ENCODE results near the gene MS4A4A. TPM values are rescaled to one million over a fixed set of nuclear protein-coding genes. Genes with fewer than 3 reads are reported as not detected.
A peak's percentile ranks its signal among the peaks of the same experiment; 100 is the strongest.

Gene MS4A4A
- total RNA-seq, 2 donors from 2014 or later = 1.3 to 16.3 TPM

DNA sequence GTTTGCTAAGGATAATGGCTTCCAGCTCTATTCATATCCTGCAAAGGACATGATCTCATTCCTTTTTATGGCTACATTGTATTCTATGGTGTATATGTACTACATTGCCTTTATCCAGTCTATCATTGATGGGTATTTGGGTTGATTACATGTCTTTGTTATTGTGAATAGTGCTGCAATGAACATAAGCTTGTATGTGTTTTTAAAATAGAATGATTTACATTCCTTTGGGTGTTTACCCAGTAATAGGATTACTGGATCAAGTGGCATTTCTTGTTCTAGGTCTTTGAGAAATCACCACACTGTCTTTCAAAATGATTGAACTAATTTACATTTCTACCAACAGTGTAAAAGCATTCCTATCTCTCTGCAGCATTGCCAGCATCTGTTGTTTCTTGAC is 40.6 kb downstream of the MS4A4A start:
- H3K4me1 ChIP-seq = no peaks in the 10 kb centered on the region
- ATAC-seq = no peak
- no peak overlapping the region for H3K27ac ChIP-seq
- no peaks in the 10 kb centered on the region for H3K27me3 ChIP-seq
- H3K4me3 ChIP-seq = no peak overlapping the region
- DNase-seq = no peak
- peaks cover 0 to 2% (median 0%) of the 10 kb centered on the region in 3 donors for H3K9me3 ChIP-seq
- intact Hi-C loops (cut with DNase I) = no loop called here
- TF ChIP-seq, protein P1, sequence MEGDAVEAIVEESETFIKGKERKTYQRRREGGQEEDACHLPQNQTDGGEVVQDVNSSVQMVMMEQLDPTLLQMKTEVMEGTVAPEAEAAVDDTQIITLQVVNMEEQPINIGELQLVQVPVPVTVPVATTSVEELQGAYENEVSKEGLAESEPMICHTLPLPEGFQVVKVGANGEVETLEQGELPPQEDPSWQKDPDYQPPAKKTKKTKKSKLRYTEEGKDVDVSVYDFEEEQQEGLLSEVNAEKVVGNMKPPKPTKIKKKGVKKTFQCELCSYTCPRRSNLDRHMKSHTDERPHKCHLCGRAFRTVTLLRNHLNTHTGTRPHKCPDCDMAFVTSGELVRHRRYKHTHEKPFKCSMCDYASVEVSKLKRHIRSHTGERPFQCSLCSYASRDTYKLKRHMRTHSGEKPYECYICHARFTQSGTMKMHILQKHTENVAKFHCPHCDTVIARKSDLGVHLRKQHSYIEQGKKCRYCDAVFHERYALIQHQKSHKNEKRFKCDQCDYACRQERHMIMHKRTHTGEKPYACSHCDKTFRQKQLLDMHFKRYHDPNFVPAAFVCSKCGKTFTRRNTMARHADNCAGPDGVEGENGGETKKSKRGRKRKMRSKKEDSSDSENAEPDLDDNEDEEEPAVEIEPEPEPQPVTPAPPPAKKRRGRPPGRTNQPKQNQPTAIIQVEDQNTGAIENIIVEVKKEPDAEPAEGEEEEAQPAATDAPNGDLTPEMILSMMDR (IDR thresholded peaks at IDR 0.05) = no peak
- TF ChIP-seq POLR2A (IDR thresholded peaks at IDR 0.05) = no peak
- H3K36me3 ChIP-seq (replicated peaks in 1 of 2; ENCODE audit: insufficient read depth in 1 of 2, low read depth in 2 of 2) = no peaks in the 10 kb centered on the region

DNA sequence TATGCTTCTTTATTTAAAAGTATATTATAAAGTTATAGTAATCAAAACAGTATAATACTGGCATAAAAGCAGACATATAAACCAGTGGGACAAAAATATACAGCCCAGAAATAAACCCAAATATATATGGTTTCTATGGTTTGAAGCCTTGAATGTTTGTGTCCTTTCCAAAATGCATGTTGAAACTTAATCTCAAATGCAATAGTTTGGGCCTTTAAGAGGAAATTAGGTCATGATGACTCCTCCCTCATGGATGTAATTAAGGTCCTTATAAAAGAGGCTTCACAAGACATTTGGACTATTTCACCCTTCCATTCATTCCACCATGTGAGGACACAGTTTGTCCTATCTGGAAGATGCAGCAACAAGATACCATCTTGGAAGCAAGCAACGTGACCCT is 46.5 kb downstream of the MS4A4A start, which contains the start of gene MS4A6E:
TSS of gene MS4A6E (plus strand) at position 301 of the 400 bp plus-strand sequence. CDS start 7,641 bp downstream, outside the sequence.
- ATAC-seq (no peak), DNase-seq (no peak)
- Histone ChIP-seq H3K9me3 (peaks cover 0 to 7% (median 0%) of the 10 kb centered on the region in 3 donors), H3K4me1 (no peaks in the 10 kb centered on the region), H3K27me3 (no peaks in the 10 kb centered on the region), H3K4me3 (no peak within 1 kb of the TSS), H3K36me3 (replicated peaks in 1 of 2; ENCODE audit: insufficient read depth in 1 of 2, low read depth in 2 of 2) (no peaks in the 10 kb centered on the region), H3K27ac (no peak within 1 kb of the TSS)
- no peak for TF ChIP-seq POLR2A (IDR thresholded peaks at IDR 0.05)
- TF ChIP-seq, protein P1 (IDR thresholded peaks at IDR 0.05) = no peak
- intact Hi-C loops (cut with DNase I) = no loop called here
- WGBS, 2 donors = 57 to 68% methylated on average over 1 of the region's 1 CpG

DNA sequence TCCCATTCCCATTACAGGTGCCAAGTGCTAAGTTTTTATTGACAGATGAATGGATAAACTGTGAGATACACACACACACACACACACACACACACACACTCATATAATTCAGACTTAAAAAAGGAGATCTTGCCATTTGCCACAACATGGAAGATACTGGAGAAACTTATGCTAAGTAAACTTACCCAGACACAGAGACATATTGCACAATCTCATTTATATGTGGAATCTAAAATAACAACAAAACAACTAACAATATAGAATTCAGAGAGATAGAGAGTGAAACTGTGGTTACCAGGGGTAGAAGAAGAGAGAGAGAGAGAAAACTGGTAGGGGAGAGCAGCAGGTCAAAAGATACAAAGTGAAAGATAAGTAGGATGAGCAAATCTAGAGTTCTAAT is 48.0 kb downstream of the MS4A4A start:
- Histone ChIP-seq H3K4me1 (no peaks in the 10 kb centered on the region), H3K9me3 (peaks cover 0 to 7% (median 0%) of the 10 kb centered on the region in 3 donors), H3K27ac (no peak overlapping the region), H3K4me3 (no peak overlapping the region), H3K36me3 (replicated peaks in 1 of 2; ENCODE audit: insufficient read depth in 1 of 2, low read depth in 2 of 2) (no peaks in the 10 kb centered on the region), H3K27me3 (no peaks in the 10 kb centered on the region)
- TF ChIP-seq, protein P1 (IDR thresholded peaks at IDR 0.05) = no peak
- no peak for TF ChIP-seq POLR2A (IDR thresholded peaks at IDR 0.05)
- no peak for DNase-seq
- ATAC-seq = no peak
- intact Hi-C loops (cut with DNase I) = no loop called here

DNA sequence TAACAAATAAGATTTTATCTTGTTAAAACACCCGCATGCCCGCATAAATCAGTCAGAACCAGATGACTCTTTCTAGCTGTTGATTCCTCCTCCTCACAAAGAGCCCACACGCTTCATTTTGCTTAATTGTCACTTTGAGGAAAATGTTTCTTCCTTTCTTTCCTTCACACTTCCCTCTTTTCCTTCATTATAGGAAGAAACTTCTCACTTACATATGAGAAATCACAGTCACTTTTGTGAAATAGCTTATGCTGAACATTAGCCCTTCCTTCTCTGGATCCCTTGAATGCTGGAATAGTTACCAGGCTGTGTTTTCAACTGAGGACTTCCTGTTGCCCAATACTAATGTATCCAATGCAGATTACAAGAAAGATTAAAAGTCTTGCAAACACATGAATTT is 52.4 kb downstream of the MS4A4A start:
- Histone ChIP-seq H3K4me1 (no peaks in the 10 kb centered on the region), H3K36me3 (replicated peaks in 1 of 2; ENCODE audit: insufficient read depth in 1 of 2, low read depth in 2 of 2) (no peaks in the 10 kb centered on the region), H3K9me3 (no peaks in the 10 kb centered on the region), H3K27ac (no peak overlapping the region), H3K27me3 (no peaks in the 10 kb centered on the region), H3K4me3 (no peak overlapping the region)
- TF ChIP-seq, protein P1 (IDR thresholded peaks at IDR 0.05) = no peak
- TF ChIP-seq POLR2A (IDR thresholded peaks at IDR 0.05) = no peak
- intact Hi-C loops (cut with DNase I) = no loop called here
- DNase-seq (no peak), ATAC-seq (no peak)
- 49 to 69% methylated on average over 3 of the region's 3 CpGs for WGBS, 2 donors

DNA sequence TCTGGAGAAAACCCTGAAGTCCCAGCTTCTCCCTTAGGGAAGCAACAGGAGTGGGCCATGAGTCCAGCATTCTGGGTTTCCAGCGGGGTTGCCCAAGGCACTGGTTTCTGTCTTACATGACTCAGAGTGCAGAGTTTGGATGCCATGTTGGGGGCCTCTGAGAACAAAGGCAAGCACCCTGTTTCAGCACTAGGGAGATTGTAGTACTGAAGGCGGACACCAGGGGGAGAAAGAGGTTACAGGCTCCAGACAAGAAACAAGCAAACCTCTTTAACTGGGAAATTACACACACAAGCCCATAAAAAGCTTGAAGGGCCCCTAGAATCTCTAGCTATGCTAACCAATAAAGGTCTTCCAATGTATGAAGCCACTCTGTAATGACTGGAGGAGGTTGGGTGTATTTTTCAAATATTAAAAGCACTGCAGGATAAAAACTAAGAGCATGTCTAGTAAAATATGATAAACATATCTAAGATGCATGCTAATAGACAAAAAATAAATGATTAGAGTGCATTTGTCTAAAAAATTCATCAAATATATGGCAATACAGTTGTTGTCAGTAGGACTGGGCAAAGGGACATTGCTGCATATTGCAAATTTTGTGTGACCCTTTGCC is 53.6 kb downstream of the MS4A4A start:
- WGBS, 2 donors = 0 to 5% methylated on average over 1 to 2 of the region's 2 CpGs
- no peaks in the 10 kb centered on the region for H3K9me3 ChIP-seq
- DNase-seq (peak; percentile 61 to 76 (median 70)), ATAC-seq (peak; percentile 74)
- no peaks in the 10 kb centered on the region for H3K27me3 ChIP-seq
- no peak overlapping the region for H3K4me3 ChIP-seq
- intact Hi-C loops (cut with DNase I) = no loop called here
- TF ChIP-seq, protein P1 (IDR thresholded peaks at IDR 0.05) = peak; percentile 48 to 73 (median 60)
- TF ChIP-seq POLR2A (IDR thresholded peaks at IDR 0.05) = no peak
- H3K4me1 ChIP-seq = no peaks in the 10 kb centered on the region
- H3K27ac ChIP-seq = no peak overlapping the region
- H3K36me3 ChIP-seq (replicated peaks in 1 of 2; ENCODE audit: insufficient read depth in 1 of 2, low read depth in 2 of 2) = no peaks in the 10 kb centered on the region

Data from body of pancreas (tissue), 4 donors.